Endothelial cell of umbilical vein (primary cell): Measurements from ENCODE around the gene CHML. TPM values are rescaled to one million over a fixed set of nuclear protein-coding genes. Genes with fewer than 3 reads are reported as not detected.

Source experiments
- BruUV-seq: library from RNA; stranded (reverse); fragments of 400-500 nt; replicated peaks from 2 replicates; lab custom pipeline; 2021; lab: Mats Ljungman, UMichigan
- CTCF ChIA-PET: fragments of 300-600, 350-600 bp; sonication (Branson Sonifier 250); formaldehyde crosslinking; loops from one replicate; lab custom pipeline; 2021; ENCODE audit warnings: antibody characterized with exemption, inconsistent platforms; lab: Charles Lee
- POLR2A ChIA-PET: fragments of 300-600, 350-600 bp; sonication (Branson Sonifier 250); formaldehyde crosslinking; loops from one replicate; lab custom pipeline; 2021; ENCODE audit warnings: antibody characterized with exemption, inconsistent platforms; lab: Charles Lee
- DNase-seq: peaks from one replicate; pipeline ENCODE4 v3.0.0-alpha.2; 2011; ENCODE audit warnings: low read depth, low spot score
- FAIRE-seq: peaks from 2 replicates; lab custom pipeline; 2011; peaks lifted over from hg19 to GRCh38; lab: Jason Lieb, UNC
- H2AFZ ChIP-seq: 2 replicates; pipeline ENCODE4 v1.6.0; 2012; ENCODE audit warnings: low read depth, low read length, control low read depth, inconsistent platforms
- H3K27ac ChIP-seq: 2 replicates; pipeline ENCODE4 v1.5.1; 2011; ENCODE audit warnings: low read depth, mild to moderate bottlenecking, control low read depth, low read length, moderate library complexity; ENCODE audit not compliant: insufficient read depth
- H3K27me3 ChIP-seq, 2 experiments: 2 replicates each; pipeline versions ENCODE4 v1.6.0 to v1.6.1; 2011; ENCODE audit warnings: low read length in 2 of 2, mixed read lengths in 1 of 2; ENCODE audit not compliant: control insufficient read depth in 2 of 2, insufficient read depth in 2 of 2
- H3K36me3 ChIP-seq, 2 experiments: 2 replicates in 1 of 2; 3 replicates in 1 of 2; pipeline ENCODE4 v1.5.1; 2011; ENCODE audit warnings: low read length in 2 of 2, mild to moderate bottlenecking in 1 of 2, moderate library complexity in 1 of 2; ENCODE audit not compliant: control insufficient read depth in 2 of 2, insufficient read depth in 2 of 2; ENCODE audit errors: extremely low read depth in 1 of 2
- H3K4me1 ChIP-seq: 3 replicates; pipeline ENCODE4 v1.5.1; 2011; ENCODE audit warnings: mild to moderate bottlenecking, low read length; ENCODE audit not compliant: control insufficient read depth, insufficient read depth; ENCODE audit errors: extremely low read depth
- H3K4me2 ChIP-seq: 2 replicates; pipeline ENCODE4 v1.6.1; 2011; ENCODE audit warnings: low read length, control low read depth, mixed read lengths; ENCODE audit not compliant: insufficient read depth
- H3K4me3 ChIP-seq, 3 experiments: fragments of 200-600 bp in 1 of 3; sonication (generic), shearing (Covaris generic) in 1 of 3; replicated peaks in 1 of 3; 2 replicates each; pipeline ENCODE4 v1.5.1; 2011 to 2016; ENCODE audit warnings: control low read depth in 3 of 3, low read length in 3 of 3, mild to moderate bottlenecking in 2 of 3, inconsistent platforms in 1 of 3, low read depth in 1 of 3, moderate library complexity in 1 of 3; ENCODE audit not compliant: insufficient read depth in 1 of 3
- H3K79me2 ChIP-seq: 2 replicates; pipeline ENCODE4 v1.6.0; 2012; ENCODE audit warnings: low read length, inconsistent platforms; ENCODE audit not compliant: control insufficient read depth, insufficient read depth
- H3K9ac ChIP-seq: replicated peaks from 2 replicates; pipeline ENCODE3; 2011; ENCODE audit warnings: low read length, control low read depth; ENCODE audit not compliant: insufficient read depth; ENCODE audit errors: extremely low read depth
- H3K9me1 ChIP-seq: replicated peaks from 3 replicates; pipeline ENCODE4 v1.6.0; 2011; ENCODE audit warnings: mild to moderate bottlenecking, low read length; ENCODE audit not compliant: control insufficient read depth, insufficient read depth; ENCODE audit errors: extremely low read depth
- H3K9me3 ChIP-seq: replicated peaks from 2 replicates; pipeline ENCODE4 v1.5.1; 2012; ENCODE audit warnings: low read length, inconsistent platforms; ENCODE audit not compliant: control insufficient read depth, insufficient read depth
- H4K20me1 ChIP-seq: replicated peaks from 2 replicates; pipeline ENCODE3; 2011; ENCODE audit warnings: mild to moderate bottlenecking, low read length; ENCODE audit not compliant: control insufficient read depth, insufficient read depth; ENCODE audit errors: extremely low read depth
- CTCF ChIP-seq, 2 donors: IDR thresholded peaks; 1 replicate in 1 of 2; 2 replicates in 1 of 2; pipeline ENCODE4 v1.5.1; 2011; ENCODE audit warnings: low read length in 2 of 2, mild to moderate bottlenecking in 2 of 2, moderate library complexity in 2 of 2, control low read depth in 1 of 2, inconsistent platforms in 1 of 2, low read depth in 1 of 2; ENCODE audit not compliant: insufficient read depth in 1 of 2; ENCODE audit errors: extremely low read depth in 1 of 2
- EZH2 ChIP-seq: IDR thresholded peaks from 2 replicates; pipeline ENCODE4 v1.6.1; 2012; ENCODE audit warnings: borderline replicate concordance, low read depth, mild to moderate bottlenecking, moderate library complexity, low read length, inconsistent platforms; ENCODE audit not compliant: severe bottlenecking
- FOS ChIP-seq: IDR thresholded peaks from 2 replicates; pipeline ENCODE4 v1.6.1; 2011; ENCODE audit warnings: mild to moderate bottlenecking, low read length, moderate library complexity, borderline replicate concordance; ENCODE audit not compliant: insufficient read depth
- GATA2 ChIP-seq: IDR thresholded peaks from 2 replicates; pipeline ENCODE4 v1.7.0; 2011; ENCODE audit warnings: low read depth, mild to moderate bottlenecking, moderate library complexity, mixed read lengths, low read length; ENCODE audit not compliant: insufficient read length, insufficient read depth
- JUN ChIP-seq: IDR thresholded peaks from 2 replicates; pipeline ENCODE4 v1.6.1; 2011; ENCODE audit warnings: borderline replicate concordance, low read depth; ENCODE audit not compliant: insufficient read length, insufficient read depth
- MAX ChIP-seq: IDR thresholded peaks from 2 replicates; pipeline ENCODE4 v1.6.1; 2011; ENCODE audit not compliant: insufficient read depth, insufficient read length
- MYC ChIP-seq: IDR thresholded peaks from one replicate; pipeline ENCODE4 v1.6.1; 2011; ENCODE audit warnings: mild to moderate bottlenecking, low read depth, low read length
- POLR2A ChIP-seq: IDR thresholded peaks from 2 replicates; pipeline ENCODE4 v1.6.1; 2012; ENCODE audit warnings: low read depth, mild to moderate bottlenecking, control low read depth, low read length
- POLR2AphosphoS5 ChIP-seq: IDR thresholded peaks from 2 replicates; pipeline ENCODE4 v1.6.1; 2012; ENCODE audit warnings: low read depth, mild to moderate bottlenecking, control low read depth, low read length, moderate library complexity; ENCODE audit not compliant: insufficient read depth
- dilution Hi-C: fragments of 300-500 bp; cut with MboI; formaldehyde crosslinking; loops from one replicate; pipeline ENCODE4 v1.15.0; 2019; ENCODE audit warnings: low sequenced_read_pairs; ENCODE audit not compliant: extremely low pct_ligation_motif_present
- intact Hi-C: fragments of 100-400 bp; cut with micrococcal nuclease; formaldehyde crosslinking; loops from one replicate; pipeline ENCODE4 v1.10.0; 2022
- polyA plus RNA-seq, 4 experiments: library from polyadenylated mRNA; depleted of rRNA in 3 of 4; stranded (reverse) in 3 of 4; unstranded in 1 of 4; fragments of >200 nt; gene quantifications; 2 replicates each; pipeline versions ENCODE4 v1.2.1 to v1.2.3, GENCODE V29; 2011 to 2012; ENCODE audit warnings: missing spikeins in 1 of 4
- total RNA-seq: library from RNA; stranded (reverse); gene quantifications from 2 replicates; pipeline ENCODE4 v1.2.3, GENCODE V29; 2021

Gene CHML
- total and polyA plus RNA-seq, 2 donors (not counting 3 experiments of a cell fraction or from before 2014, with no cell fraction given) = 3.3 to 22.3 TPM

GRCh38 chr1:241614144-241614543, 26.0 kb downstream of the CHML start:
- H3K27me3 ChIP-seq = no peaks in the 10 kb centered on the region
- peaks cover 36% of the 10 kb centered on the region for H3K4me1 ChIP-seq
- H3K36me3 ChIP-seq = no peaks in the 10 kb centered on the region
- intact Hi-C loops = no loop called here
- no TSS peak for BruUV-seq
- no peak overlapping the region for H3K4me3 ChIP-seq
- no peaks in the 10 kb centered on the region for H4K20me1 ChIP-seq
- H3K9me1 ChIP-seq = no peaks in the 10 kb centered on the region
- no peak for DNase-seq
- dilution Hi-C loops = no loop called here
- no peak for FAIRE-seq
- TF ChIP-seq EZH2 (no peak), POLR2A (no peak), JUN (no peak), FOS (no peak), MAX (no peak), MYC (no peak), GATA2 (no peak), CTCF (IDR thresholded peaks at IDR 0.05; ENCODE audit: extremely low read depth in 1 of 2, insufficient read depth in 1 of 2, low read depth in 1 of 2, low read length in 2 of 2) (no peak), POLR2AphosphoS5 (no peak)
- no peak overlapping the region for H3K27ac ChIP-seq
- no peak overlapping the region for H3K9ac ChIP-seq
- ChIA-PET POLR2A (no interaction called here), CTCF (interaction anchor here (5.8 kb wide), 1 partner anchor 12 kb away, joined by 106 read pairs; no protein-coding TSS in a partner anchor)
- H3K9me3 ChIP-seq = no peaks in the 10 kb centered on the region
- no peaks in the 10 kb centered on the region for H3K79me2 ChIP-seq
- no peak overlapping the region for H3K4me2 ChIP-seq
- H2AFZ ChIP-seq = no peak overlapping the region
